IPS DF 6.9 (cell line): ENCODE measurements around the gene ZNF408.
A peak's percentile ranks its signal among the peaks of the same experiment; 100 is the strongest.
"Not testable (repeated sequence)": the region's sequence is repeated elsewhere in the genome, so short reads cannot be mapped to it uniquely, and the experiment has no call there.

Experiments used
- DNase-seq: peaks from one replicate; pipeline ENCODE4 v3.0.0-alpha.2; 2013; ENCODE audit warnings: low read depth, low spot score
- H3K27ac ChIP-seq: one replicate; pipeline ENCODE4 v1.5.1; 2013; ENCODE audit warnings: low read length, control low read depth
- H3K27me3 ChIP-seq: 2 replicates; pipeline ENCODE4 v1.6.1; 2013; ENCODE audit warnings: mild to moderate bottlenecking, low read length; ENCODE audit not compliant: control insufficient read depth, insufficient read depth
- H3K36me3 ChIP-seq: 2 replicates; pipeline ENCODE4 v1.6.1; 2013; ENCODE audit warnings: low read length; ENCODE audit not compliant: control insufficient read depth, insufficient read depth
- H3K4me1 ChIP-seq: 2 replicates; pipeline ENCODE4 v1.6.1; 2013; ENCODE audit warnings: low read length; ENCODE audit not compliant: control insufficient read depth, insufficient read depth
- H3K4me3 ChIP-seq: 2 replicates; pipeline ENCODE4 v1.5.1; 2013; ENCODE audit warnings: mild to moderate bottlenecking, low read length
- H3K9me3 ChIP-seq: 2 replicates; pipeline ENCODE4 v1.6.1; 2013; ENCODE audit warnings: low read length, inconsistent platforms; ENCODE audit not compliant: control insufficient read depth, insufficient read depth
- WGBS: extraction: QIAGEN DNeasy Blood & Tissue Kit; methylation state at CpG from one replicate; pipeline ENCODE4 v1.1.7; 2013; ENCODE audit warnings: mixed read lengths, missing lambda C conversion rate; ENCODE audit not compliant: insufficient read length, insufficient coverage; 5-methylcytosine and 5-hydroxymethylcytosine counted together

Gene ZNF408

DNA sequence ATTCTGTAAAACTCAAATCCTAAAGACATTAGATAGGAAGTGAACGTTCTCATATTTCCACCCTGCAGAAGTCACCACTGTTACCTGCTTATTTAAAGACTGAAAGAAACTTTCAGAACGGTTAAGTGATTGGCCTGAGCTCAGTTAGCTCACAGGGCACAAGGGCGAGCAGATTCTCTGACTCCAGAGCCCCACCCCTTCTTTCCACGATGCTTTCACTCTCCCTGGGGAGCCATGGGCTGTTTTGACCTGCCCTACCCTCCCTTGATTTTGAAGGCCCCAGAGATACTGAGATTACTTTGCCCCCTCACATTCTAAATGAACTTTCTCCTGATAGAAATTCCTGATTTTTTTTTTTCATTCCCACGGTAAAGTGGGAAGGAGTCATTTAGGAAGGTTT is 34.3 kb upstream of the ZNF408 start:
- Histone ChIP-seq H3K4me3 (no peak overlapping the region), H3K36me3 (peaks cover 18% of the 10 kb centered on the region; the same call in 1 of the 2 replicates), H3K4me1 (no peaks in the 10 kb centered on the region), H3K9me3 (no peaks in the 10 kb centered on the region), H3K27me3 (no peaks in the 10 kb centered on the region), H3K27ac (no peak overlapping the region)
- WGBS, result no CpG with 5 or more reads among the region's 5 CpGs
- no peak for DNase-seq

DNA sequence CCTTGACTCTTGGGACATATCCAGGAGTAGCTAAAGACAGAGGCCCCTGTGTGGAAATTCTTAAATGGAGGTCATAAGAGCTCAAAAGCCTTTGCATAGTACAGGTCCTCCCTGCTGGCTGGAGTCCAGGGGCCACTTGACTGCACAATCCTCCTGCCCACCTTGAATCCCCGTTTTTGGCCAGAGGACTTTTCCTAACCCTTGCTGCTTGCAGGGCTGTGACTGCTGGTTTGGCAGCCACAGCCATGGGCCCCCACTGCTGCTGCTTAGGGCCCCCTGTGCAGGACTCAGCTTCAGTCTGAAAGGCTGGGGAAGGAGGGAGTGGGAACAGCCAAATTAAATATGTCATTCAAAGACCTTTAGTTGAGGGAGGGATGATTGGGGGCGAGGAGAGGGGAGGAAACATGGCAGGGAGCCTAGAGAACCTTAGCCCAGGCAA is 33.8 kb upstream of the ZNF408 start:
- no CpG with 5 or more reads among the region's 2 CpGs for WGBS
- Histone ChIP-seq H3K9me3 (no peaks in the 10 kb centered on the region), H3K36me3 (peaks cover 21% of the 10 kb centered on the region), H3K27me3 (no peaks in the 10 kb centered on the region), H3K4me1 (no peaks in the 10 kb centered on the region), H3K27ac (no peak overlapping the region), H3K4me3 (no peak overlapping the region)
- no peak for DNase-seq

DNA sequence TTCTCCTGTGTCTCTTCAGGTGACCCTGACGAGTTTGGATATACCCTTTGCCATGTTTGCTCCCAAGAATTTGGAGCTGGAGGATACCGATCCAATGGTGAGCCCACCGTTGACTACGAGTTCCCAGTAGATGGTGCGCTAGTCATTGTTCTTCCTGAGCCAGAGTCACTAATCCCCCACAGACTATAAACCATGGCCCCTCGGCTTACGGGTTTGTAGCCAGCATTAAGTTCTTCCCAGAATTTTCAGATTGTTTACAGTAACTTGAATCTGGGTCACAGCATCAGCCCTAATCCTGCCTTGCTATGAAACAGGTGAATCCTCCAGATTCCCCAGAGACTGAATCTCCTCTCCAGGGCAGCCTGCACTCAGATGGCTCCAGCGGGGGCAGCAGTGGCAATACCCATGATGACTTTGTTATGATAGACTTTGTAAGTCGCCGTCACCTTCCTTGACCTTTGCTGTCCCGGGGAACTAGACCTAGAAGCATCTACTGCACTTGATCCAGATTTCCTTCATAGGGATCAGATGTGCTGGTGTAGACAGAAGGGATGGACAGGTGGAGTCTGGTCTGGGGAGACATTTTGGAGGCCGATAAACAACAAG is 32.2 kb upstream of the ZNF408 start:
- no peak overlapping the region for H3K4me3 ChIP-seq
- H3K27ac ChIP-seq, result no peak overlapping the region
- peaks cover under 1% of the 10 kb centered on the region; the same call in 1 of the 2 replicates for H3K4me1 ChIP-seq
- no CpG with 5 or more reads among the region's 12 CpGs for whole genome bisulfite sequencing
- H3K27me3 ChIP-seq, result no peaks in the 10 kb centered on the region
- DNase-seq, result no peak
- peaks cover 28% of the 10 kb centered on the region for H3K36me3 ChIP-seq
- H3K9me3 ChIP-seq, result no peaks in the 10 kb centered on the region

DNA sequence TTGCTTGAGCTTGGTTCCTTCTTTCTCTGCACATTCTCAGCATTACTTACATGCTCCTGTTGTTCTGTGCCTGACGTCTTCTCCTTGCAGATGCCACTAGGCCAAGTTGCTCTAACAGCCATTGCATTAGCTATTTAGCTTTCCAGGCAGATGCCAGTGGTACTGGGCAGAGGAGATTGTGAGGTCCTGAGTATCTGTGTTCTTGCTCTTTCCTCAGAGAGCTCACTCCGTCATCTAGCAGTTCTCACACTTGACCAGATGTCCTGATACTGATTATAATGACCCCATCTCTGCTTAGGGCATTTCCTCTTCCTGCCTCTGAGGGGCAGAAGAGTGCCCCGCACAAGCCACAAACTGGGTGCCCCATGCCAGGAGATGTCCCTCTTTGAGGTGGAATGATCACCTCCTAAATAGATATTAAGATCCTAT is 31.1 kb upstream of the ZNF408 start:
- H3K27ac ChIP-seq, result no peak overlapping the region
- no peaks in the 10 kb centered on the region for H3K9me3 ChIP-seq
- no peak for DNase-seq
- peaks cover 31% of the 10 kb centered on the region for H3K36me3 ChIP-seq
- peaks cover 1% of the 10 kb centered on the region for H3K4me1 ChIP-seq
- WGBS, result no CpG with 5 or more reads among the region's 3 CpGs
- H3K27me3 ChIP-seq, result no peaks in the 10 kb centered on the region
- H3K4me3 ChIP-seq, result no peak overlapping the region

DNA sequence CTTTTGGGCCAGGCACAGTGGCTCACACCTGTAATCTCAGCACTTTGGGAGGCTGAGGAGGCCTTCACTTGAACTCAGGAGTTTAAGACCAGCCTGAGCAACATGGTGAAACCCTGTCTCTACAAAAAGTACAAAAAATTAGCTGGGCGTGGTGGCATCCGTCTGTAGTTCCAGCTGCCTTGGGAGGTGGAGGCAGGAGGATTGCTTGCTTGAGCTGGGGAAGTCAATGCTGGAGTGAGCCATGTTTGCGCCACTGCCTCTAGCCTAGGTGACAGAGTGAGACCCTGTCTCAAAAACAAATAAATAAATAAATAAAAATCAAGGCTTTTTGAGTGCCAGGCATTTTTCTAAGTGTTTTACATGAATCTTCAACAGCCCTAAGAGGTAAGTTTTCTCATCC is 30.3 kb upstream of the ZNF408 start:
- H3K27ac ChIP-seq, DNase-seq, H3K4me3 ChIP-seq, H3K4me1 ChIP-seq, H3K9me3 ChIP-seq, H3K27me3 ChIP-seq: not testable (repeated sequence)
- H3K36me3 ChIP-seq, result peaks cover 31% of the 10 kb centered on the region
- WGBS, result no CpG with 5 or more reads among the region's 3 CpGs

DNA sequence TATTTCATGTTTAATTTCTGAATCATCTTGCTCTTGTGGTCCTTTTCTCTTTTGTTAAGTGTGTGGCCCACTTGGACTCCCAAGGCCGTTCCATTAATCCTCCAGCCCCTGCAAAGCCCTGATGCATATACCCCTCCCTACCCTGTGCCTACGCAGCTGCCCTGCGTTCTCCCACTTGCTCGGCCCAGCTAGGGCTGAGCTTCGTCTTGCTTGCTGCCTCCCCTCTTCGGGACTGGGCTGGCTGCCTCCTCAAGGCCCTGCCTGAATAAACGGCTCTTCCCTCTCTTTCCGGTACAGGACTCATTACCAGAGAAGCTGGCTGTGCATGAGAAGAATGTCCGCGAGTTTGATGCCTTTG is 28.9 kb upstream of the ZNF408 start:
- H3K27ac ChIP-seq, result no peak overlapping the region
- H3K4me3 ChIP-seq, result no peak overlapping the region
- no peak for DNase-seq
- H3K9me3 ChIP-seq, result no peaks in the 10 kb centered on the region
- no CpG with 5 or more reads among the region's 10 CpGs for WGBS
- H3K4me1 ChIP-seq, result peaks cover 1% of the 10 kb centered on the region
- H3K36me3 ChIP-seq, result peaks cover 29% of the 10 kb centered on the region
- H3K27me3 ChIP-seq, result no peaks in the 10 kb centered on the region

DNA sequence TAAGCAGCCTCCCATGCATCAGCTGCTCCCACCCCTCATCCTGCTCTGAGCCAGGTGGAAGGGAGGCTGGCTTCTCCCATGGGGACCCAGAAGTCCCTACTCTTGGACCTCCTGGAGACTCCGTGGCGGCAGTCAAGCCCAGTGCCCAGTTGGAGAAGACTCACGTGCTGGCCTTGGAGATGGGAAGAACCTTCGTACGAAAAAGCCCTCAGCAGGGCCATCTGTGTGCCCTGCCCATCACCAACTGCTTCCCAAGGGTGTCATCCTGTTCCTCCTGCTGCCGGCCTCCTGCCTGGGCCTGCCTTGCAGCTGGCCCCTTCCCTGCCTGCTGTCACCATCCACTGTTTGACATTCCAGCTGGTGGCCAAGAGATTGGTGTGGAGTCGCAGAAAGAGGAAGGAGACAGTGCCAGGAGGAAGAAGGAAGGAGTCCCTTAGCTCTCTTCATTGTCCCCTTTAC is 28.4 kb upstream of the ZNF408 start:
- no CpG with 5 or more reads among the region's 7 CpGs for WGBS

DNA sequence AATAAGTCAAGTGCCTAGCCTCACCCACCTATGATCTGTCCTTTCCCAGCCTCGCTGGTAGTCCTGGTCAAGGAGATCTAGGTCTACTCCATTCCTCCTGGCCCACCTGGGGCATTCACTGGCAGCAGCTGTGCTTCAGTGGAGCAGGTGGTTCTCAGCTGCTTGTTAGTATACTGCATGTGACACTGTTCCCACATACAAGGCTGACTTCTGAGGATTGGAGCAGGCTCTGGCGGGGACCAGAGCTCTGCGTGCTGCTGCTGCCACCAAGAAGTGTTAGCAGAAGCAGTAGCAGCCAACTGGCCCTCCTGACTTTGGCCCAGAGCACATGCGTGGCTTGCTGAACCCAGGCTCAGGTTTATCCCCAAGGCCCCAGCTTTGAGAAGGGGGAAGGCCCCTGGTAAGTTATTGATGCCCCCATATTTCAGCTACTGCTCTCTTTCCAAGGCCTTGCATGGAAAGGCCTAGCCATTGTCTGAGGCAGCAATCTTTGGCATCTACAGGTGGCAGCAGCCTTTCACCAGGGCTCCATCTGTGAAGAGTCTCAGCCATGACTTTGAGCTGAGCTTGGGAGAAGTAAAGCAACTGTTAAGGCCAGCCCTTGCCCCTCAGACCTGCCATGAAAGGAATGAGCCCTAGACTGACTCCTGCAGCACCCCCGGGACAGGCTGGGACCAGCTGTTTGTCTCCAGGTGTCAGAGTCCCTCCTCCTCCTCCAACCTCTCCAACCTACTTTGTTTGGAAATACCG is 26.9 kb upstream of the ZNF408 start:
- Histone ChIP-seq H3K9me3 (no peaks in the 10 kb centered on the region), H3K27ac (no peak overlapping the region), H3K4me1 (peaks cover 1% of the 10 kb centered on the region), H3K36me3 (peaks cover 21% of the 10 kb centered on the region), H3K27me3 (no peaks in the 10 kb centered on the region), H3K4me3 (no peak overlapping the region)
- WGBS, result no CpG with 5 or more reads among the region's 6 CpGs
- no peak for DNase-seq

More for the DNA sequence above, 28.4 kb upstream of the ZNF408 start:
- Histone ChIP-seq H3K27ac (no peak overlapping the region), H3K27me3 (no peaks in the 10 kb centered on the region), H3K9me3 (no peaks in the 10 kb centered on the region), H3K4me1 (peaks cover 1% of the 10 kb centered on the region), H3K4me3 (no peak overlapping the region), H3K36me3 (peaks cover 29% of the 10 kb centered on the region)
- DNase-seq, result no peak

DNA sequence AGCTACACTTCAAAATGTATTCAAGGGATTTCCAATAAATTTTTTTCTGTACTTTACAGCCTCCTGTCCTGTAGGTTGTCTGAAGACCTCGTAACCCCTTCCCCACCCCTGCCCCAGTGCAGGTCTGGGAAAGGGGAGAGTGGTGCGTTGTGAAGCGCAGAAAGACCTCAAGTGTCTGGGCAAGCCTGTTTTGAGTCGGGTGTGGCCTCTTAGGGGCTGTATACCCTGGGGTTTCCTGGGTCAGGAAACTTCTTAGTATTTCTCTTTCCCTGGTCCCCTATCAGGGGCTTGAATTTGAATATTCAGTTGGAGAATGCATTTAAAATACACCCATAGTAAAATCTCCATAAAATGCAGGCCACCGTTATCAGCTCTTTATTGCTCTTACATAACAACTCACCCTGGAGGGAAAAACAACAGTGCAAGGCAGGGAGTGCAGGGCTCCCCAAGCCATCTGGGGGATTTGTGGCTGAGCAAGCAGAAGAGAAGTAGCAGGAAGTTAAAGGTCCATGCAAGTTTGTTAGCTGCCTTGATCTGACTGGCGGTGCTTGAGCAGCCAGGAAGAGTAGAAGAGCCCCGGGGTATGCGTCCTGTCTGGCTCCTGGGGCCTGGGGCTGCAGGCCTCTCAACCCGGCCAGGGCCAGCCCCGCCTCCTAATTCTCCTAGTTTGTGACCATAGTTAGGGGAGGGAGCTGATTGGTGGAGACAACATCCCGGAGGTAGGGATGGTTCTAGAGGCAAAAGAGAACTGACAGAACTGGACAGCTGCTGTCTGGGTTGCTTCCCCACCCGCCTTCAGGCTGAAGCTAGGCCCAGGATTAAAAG is 26.2 kb upstream of the ZNF408 start:
- H3K9me3 ChIP-seq, result no peaks in the 10 kb centered on the region
- H3K4me3 ChIP-seq, result no peak overlapping the region
- H3K4me1 ChIP-seq, result peaks cover 1% of the 10 kb centered on the region
- peak; percentile 39 for DNase-seq
- H3K36me3 ChIP-seq, result peaks cover 22% of the 10 kb centered on the region
- no peak overlapping the region for H3K27ac ChIP-seq
- WGBS, result no CpG with 5 or more reads among the region's 12 CpGs
- H3K27me3 ChIP-seq, result no peaks in the 10 kb centered on the region

DNA sequence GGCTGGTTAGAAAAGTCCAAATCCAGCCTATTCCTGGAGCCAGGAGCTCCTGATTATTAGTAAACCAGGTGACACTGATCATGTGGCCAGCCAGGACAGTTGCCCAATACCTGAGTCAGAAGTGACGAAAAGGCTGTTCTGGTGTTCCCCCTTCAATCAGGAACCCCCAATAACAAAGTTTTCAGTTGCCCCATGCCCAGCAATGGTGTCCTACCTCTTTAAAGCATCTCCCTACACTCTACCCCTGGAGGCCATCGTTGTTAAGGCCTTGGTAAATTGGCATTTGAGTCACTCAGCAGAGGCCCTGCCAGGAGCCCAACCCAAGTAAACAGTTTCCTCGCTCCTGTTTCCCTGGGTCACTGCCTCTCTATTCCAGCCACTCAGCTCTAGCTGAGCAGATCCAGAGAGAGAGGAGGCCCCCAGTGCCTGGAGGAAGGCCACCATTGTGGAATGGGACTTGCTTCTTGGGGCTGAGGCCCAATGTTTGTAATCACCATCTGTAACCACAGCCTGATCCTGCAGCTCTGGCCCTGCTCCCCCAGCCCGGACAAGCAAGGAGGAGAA is 25.5 kb upstream of the ZNF408 start:
- Histone ChIP-seq H3K27ac (no peak overlapping the region), H3K4me3 (no peak overlapping the region), H3K27me3 (no peaks in the 10 kb centered on the region), H3K4me1 (peaks cover 1% of the 10 kb centered on the region), H3K9me3 (no peaks in the 10 kb centered on the region), H3K36me3 (peaks cover 25% of the 10 kb centered on the region)
- no CpG with 5 or more reads among the region's 4 CpGs for WGBS
- no peak for DNase-seq
